Activated T-helper 9 cell treated with anti-CD3 and anti-CD28 coated beads, Interleukin-2, amount 50 U/mL, for 16 hours (primary cell): ENCODE measurements around the gene HMMR.
"Not testable (repeated sequence)": the region's sequence is repeated elsewhere in the genome, so short reads cannot be mapped to it uniquely, and the experiment has no call there.

Source experiments
- DNase-seq: peaks from one replicate; pipeline ENCODE4 v3.0.0-alpha.2; 2020; ENCODE audit warnings: low read depth

Gene HMMR

GRCh38 chr5:163506726-163507125, 46.3 kb downstream of the HMMR start:
- no peak for DNase-seq

- DNase-seq, result no peak
Observed at GRCh38 chr5:163508753-163509152, 48.3 kb downstream of the HMMR start.

- no peak for DNase-seq
Observed at GRCh38 chr5:163509291-163509951, 49.0 kb downstream of the HMMR start.

GRCh38 chr5:163512526-163512925, 52.1 kb downstream of the HMMR start:
- no peak for DNase-seq

- DNase-seq, result no peak
Observed at GRCh38 chr5:163525096-163525495, 64.7 kb downstream of the HMMR start.

GRCh38 chr5:163529698-163530097, 69.3 kb downstream of the HMMR start:
- no peak for DNase-seq

- no peak for DNase-seq
Observed at GRCh38 chr5:163531272-163531671, 70.8 kb downstream of the HMMR start.

- no peak for DNase-seq
Observed at GRCh38 chr5:163532171-163533084, 72.0 kb downstream of the HMMR start.

GRCh38 chr5:163533223-163533622, 72.8 kb downstream of the HMMR start:
- no peak for DNase-seq

GRCh38 chr5:163534492-163535094, 74.2 kb downstream of the HMMR start:
- DNase-seq, result no peak

GRCh38 chr5:163535290-163535689, 74.9 kb downstream of the HMMR start:
- DNase-seq, result no peak

- DNase-seq, result not testable (repeated sequence)
Observed at GRCh38 chr5:163536442-163536841, 76.0 kb downstream of the HMMR start.

GRCh38 chr5:163540696-163541095, 80.3 kb downstream of the HMMR start:
- DNase-seq, result no peak
